ENCODE data around the gene ARL5B.

The ARL5B gene

GRCh38 chr10:18703521-18703920, 44.3 kb downstream of the ARL5B start:
- no peak for DNase-seq (ENCODE audit: low read depth, low spot score)

GRCh38 chr10:18710201-18710653, 51.0 kb downstream of the ARL5B start:
- DNase-seq (ENCODE audit: low read depth, low spot score): no peak

- no peak for DNase-seq (ENCODE audit: low read depth, low spot score)
Measured at GRCh38 chr10:18713077-18713476, 53.8 kb downstream of the ARL5B start.

- no peak for DNase-seq (ENCODE audit: low read depth, low spot score)
Measured at GRCh38 chr10:18718991-18719390, 59.8 kb downstream of the ARL5B start.

- DNase-seq (ENCODE audit: low read depth, low spot score): no peak
Measured at GRCh38 chr10:18719811-18720210, 60.6 kb downstream of the ARL5B start.

DNA sequence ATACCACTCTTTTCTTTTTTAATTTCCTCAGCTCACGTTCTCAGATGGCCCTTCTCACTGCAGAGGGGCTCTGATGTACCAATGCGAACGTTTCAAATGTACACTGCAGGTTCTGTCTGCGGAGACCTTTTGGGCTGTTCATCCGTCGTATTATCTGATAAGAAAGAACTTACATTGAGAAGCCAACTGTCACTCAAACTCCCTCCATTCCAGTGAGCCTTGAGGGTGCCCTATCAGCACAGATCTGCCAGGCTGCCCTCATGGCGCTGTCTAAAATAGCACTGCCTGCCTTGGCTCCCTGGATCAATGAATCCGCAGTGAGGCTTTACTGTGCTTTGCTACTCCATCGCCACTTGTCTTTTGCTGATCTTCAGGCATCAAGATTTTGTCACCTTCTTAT, 61.8 kb downstream of the ARL5B start:
- DNase-seq (ENCODE audit: low read depth, low spot score): no peak

GRCh38 chr10:18723801-18724200, 64.6 kb downstream of the ARL5B start:
- DNase-seq (ENCODE audit: low read depth, low spot score): no peak

Data from smooth muscle cell of the brain vasculature (primary cell).